Common myeloid progenitor, CD34-positive (primary cell): ENCODE results near the gene OR2D3.
"Not testable (repeated sequence)": the region's sequence is repeated elsewhere in the genome, so short reads cannot be mapped to it uniquely, and the experiment has no call there.

Experiments used
- CTCF ChIA-PET: fragments of 350-600 bp; sonication (Branson Sonifier 250); formaldehyde crosslinking; loops from one replicate; lab custom pipeline; 2021; ENCODE audit warnings: antibody characterized with exemption; lab: Charles Lee
- POLR2A ChIA-PET: fragments of 350-600 bp; sonication (Branson Sonifier 250); formaldehyde crosslinking; loops from one replicate; lab custom pipeline; 2021; ENCODE audit warnings: antibody characterized with exemption; lab: Charles Lee
- DNase-seq, 3 donors: peaks; one replicate each; pipeline versions ENCODE4 v3.0.0 to v3.0.0-alpha.2; 2013
- H3K27ac ChIP-seq, 2 experiments: 1 replicate in 1 of 2; 2 replicates in 1 of 2; pipeline ENCODE4 v1.7.0; 2013; ENCODE audit warnings: inconsistent platforms in 2 of 2, low read length in 2 of 2, mild to moderate bottlenecking in 2 of 2, low read depth in 1 of 2, moderate library complexity in 1 of 2; ENCODE audit not compliant: severe bottlenecking in 2 of 2, insufficient read depth in 1 of 2, poor library complexity in 1 of 2
- H3K27me3 ChIP-seq, 5 experiments: replicated peaks in 2 of 5; 1 replicate in 3 of 5; 2 replicates in 2 of 5; pipeline versions ENCODE4 v1.6.1 to v1.7.0; 2013; ENCODE audit warnings: low read length in 4 of 5, mild to moderate bottlenecking in 2 of 5, moderate library complexity in 2 of 5, inconsistent platforms in 1 of 5; ENCODE audit not compliant: insufficient read depth in 5 of 5, control insufficient read depth in 4 of 5
- H3K36me3 ChIP-seq, 4 experiments: 1 replicate in 2 of 4; 2 replicates in 2 of 4; pipeline versions ENCODE4 v1.6.1 to v1.7.0; 2013; ENCODE audit warnings: low read length in 3 of 4, control low read depth in 1 of 4, mild to moderate bottlenecking in 1 of 4; ENCODE audit not compliant: control insufficient read depth in 4 of 4, insufficient read depth in 4 of 4
- H3K4me1 ChIP-seq, 4 experiments: 1 replicate in 3 of 4; 2 replicates in 1 of 4; pipeline versions ENCODE4 v1.6.1 to v1.7.1; 2013; ENCODE audit warnings: low read length in 3 of 4, mild to moderate bottlenecking in 3 of 4, control low read depth in 1 of 4, inconsistent platforms in 1 of 4, moderate library complexity in 1 of 4; ENCODE audit not compliant: control insufficient read depth in 4 of 4, insufficient read depth in 4 of 4; ENCODE audit errors: control extremely low read depth in 1 of 4
- H3K4me3 ChIP-seq, 7 experiments: 1 replicate in 4 of 7; 2 replicates in 3 of 7; pipeline versions ENCODE4 v1.5.1 to v1.7.0; 2013; ENCODE audit warnings: mild to moderate bottlenecking in 7 of 7, low read length in 6 of 7, moderate library complexity in 6 of 7, inconsistent platforms in 2 of 7, low read depth in 2 of 7, control low read depth in 1 of 7; ENCODE audit not compliant: insufficient read depth in 4 of 7, control insufficient read depth in 1 of 7; ENCODE audit errors: extremely low read depth in 1 of 7
- H3K9me3 ChIP-seq, 5 experiments: 1 replicate in 4 of 5; 2 replicates in 1 of 5; pipeline versions ENCODE4 v1.6.1 to v1.7.1; 2013; ENCODE audit warnings: low read length in 4 of 5, mild to moderate bottlenecking in 2 of 5, inconsistent platforms in 1 of 5, low read depth in 1 of 5, moderate library complexity in 1 of 5; ENCODE audit not compliant: control insufficient read depth in 4 of 5, insufficient read depth in 2 of 5; ENCODE audit errors: control extremely low read depth in 1 of 5
- whole genome bisulfite sequencing: methylation state at CpG from one replicate; pipeline ENCODE4 v1.1.5; 2013; ENCODE audit not compliant: insufficient coverage; 5-methylcytosine and 5-hydroxymethylcytosine counted together

OR2D3 gene

DNA sequence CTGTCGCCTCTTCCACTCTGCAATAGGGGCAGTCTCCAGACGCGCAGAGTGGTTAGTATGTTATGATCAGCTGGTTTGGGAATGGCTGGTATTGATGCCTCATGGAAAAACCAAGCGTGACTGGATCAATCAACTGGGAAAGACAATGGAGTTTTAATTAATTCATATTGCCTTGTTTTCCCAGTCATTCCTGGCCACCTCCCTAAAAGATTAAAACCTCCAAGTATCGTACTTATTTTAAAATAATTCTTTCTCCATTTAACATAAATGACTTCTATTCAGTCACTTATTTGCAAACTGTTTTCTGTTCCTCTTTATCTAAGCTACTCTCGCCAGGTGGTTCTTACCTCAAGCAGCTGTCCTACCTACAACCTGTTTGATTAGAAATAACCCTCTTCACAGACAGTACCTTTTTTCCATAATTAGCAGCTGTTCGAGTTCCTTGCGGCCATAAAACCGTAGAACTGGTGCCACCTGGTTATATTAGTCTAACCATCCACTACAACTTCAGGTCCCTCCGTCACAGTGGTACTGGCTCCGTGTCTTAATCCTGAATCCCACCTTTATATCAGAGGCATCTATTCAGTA lies 6.3 kb downstream of the OR2D3 start:
- DNase-seq = peak in 2 of 3 donors; percentile 30 to 62
- ChIA-PET POLR2A (interaction anchor here (0.6 kb wide), 1 partner anchor 1244 kb away, joined by 3 read pairs; no protein-coding TSS in a partner anchor), CTCF (interaction anchor here (0.8 kb wide), 1 partner anchor 268 kb away, joined by 3 read pairs; no protein-coding TSS in a partner anchor)
- peaks cover 0 to 20% (median 9%) of the 10 kb centered on the region in 4 experiments for H3K4me1 ChIP-seq
- peak overlapping the region; percentile 48 to 98 (median 82) for H3K4me3 ChIP-seq
- no peaks in the 10 kb centered on the region for H3K36me3 ChIP-seq
- 20% methylated on average over 6 of the region's 11 CpGs for WGBS
- H3K27me3 ChIP-seq = peaks cover 0 to 10% (median 0%) of the 10 kb centered on the region in 5 experiments
- peak overlapping the region in 1 of 2 experiments; percentile 56 for H3K27ac ChIP-seq
- no peaks in the 10 kb centered on the region for H3K9me3 ChIP-seq

DNA sequence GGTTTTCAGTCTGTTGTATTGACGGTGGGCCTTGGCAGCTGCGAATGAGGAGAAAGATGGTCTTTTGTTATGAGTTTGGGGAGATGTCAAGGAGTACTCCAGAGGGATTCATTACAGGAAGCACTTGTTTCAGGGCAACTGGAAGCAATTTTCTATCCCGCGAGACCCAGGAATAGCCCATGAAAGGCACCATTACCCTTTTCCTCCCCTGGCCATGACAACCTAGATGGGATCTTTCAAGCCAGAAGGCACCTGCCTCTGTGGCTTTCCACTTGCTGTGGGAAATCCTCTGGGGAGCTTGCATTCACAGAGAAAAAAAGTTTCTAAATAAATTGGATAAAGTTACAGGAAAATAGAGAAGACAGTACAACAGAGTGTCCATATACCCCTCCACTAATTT lies 8.1 kb downstream of the OR2D3 start:
- WGBS = 100% methylated on average over 2 of the region's 4 CpGs

DNA sequence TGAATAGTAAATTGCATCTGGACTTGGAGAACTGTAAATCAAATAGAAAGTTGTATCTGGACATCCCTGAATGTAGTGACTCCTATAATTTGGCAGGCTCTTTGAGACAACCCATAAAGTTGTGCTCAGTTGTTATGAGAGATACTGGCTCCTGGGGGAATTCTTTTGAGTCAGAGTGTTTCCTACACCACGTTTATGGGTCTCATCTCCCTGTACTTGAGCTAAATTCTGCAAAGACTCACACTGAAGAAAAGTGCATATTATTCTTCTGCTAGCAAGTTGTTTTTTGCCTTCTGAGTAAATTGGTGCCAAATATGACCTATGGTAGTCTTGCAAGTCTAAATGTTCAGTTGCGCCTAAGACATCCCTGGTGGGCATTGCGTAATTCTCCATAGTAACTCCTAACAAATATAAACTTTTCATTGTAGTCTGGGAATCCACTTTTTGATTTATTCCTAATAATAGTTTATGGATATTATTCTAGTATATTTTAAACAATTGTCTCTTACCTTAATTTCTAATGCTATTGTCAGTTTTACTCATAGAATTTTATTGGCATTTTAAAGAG lies 10.4 kb downstream of the OR2D3 start:
- peaks cover 0 to 3% (median 0%) of the 10 kb centered on the region in 4 experiments for H3K36me3 ChIP-seq
- CTCF ChIA-PET = no interaction called here
- H3K4me1 ChIP-seq = peaks cover 0 to 15% (median 9%) of the 10 kb centered on the region in 4 experiments
- no peak overlapping the region for H3K27ac ChIP-seq
- POLR2A ChIA-PET = no interaction called here
- H3K9me3 ChIP-seq = no peaks in the 10 kb centered on the region
- WGBS = 67% methylated on average over 1 of the region's 3 CpGs
- no peak for DNase-seq
- peaks cover 0 to 3% (median 0%) of the 10 kb centered on the region in 5 experiments for H3K27me3 ChIP-seq
- H3K4me3 ChIP-seq = no peak overlapping the region

More for the DNA sequence above, 8.1 kb downstream of the OR2D3 start:
- CTCF ChIA-PET = no interaction called here
- no peak overlapping the region for H3K4me3 ChIP-seq
- H3K4me1 ChIP-seq = peaks cover 0 to 20% (median 9%) of the 10 kb centered on the region in 4 experiments
- peaks cover 0 to 10% (median 0%) of the 10 kb centered on the region in 5 experiments for H3K27me3 ChIP-seq
- no peaks in the 10 kb centered on the region for H3K9me3 ChIP-seq
- DNase-seq = no peak
- POLR2A ChIA-PET = no interaction called here
- no peaks in the 10 kb centered on the region for H3K36me3 ChIP-seq
- H3K27ac ChIP-seq = no peak overlapping the region

DNA sequence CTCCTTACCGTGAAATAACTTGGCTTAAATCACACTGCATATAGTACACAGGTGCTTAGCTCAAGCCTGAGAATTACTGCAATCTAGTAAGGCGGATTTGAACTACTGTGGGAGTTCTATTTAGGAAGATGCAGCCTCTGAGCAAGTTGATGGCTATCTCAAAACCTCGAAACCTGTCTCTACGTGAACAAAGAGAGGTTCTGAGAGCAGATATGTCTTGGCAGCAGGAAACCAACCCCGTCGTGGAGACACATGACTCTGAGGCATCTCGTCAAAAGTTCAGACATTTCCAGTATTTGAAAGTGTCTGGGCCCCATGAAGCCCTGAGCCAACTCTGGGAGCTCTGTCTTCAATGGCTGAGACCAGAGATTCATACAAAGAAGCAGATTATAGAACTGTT lies 11.3 kb downstream of the OR2D3 start:
- Histone ChIP-seq H3K27ac (no peak overlapping the region), H3K9me3 (no peaks in the 10 kb centered on the region), H3K4me1 (peaks cover 0 to 7% (median 1%) of the 10 kb centered on the region in 4 experiments), H3K4me3 (no peak overlapping the region), H3K36me3 (peaks cover 0 to 3% (median 0%) of the 10 kb centered on the region in 4 experiments), H3K27me3 (peaks cover 0 to 3% (median 0%) of the 10 kb centered on the region in 5 experiments)
- ChIA-PET CTCF (no interaction called here), POLR2A (no interaction called here)
- 85% methylated on average over 6 of the region's 7 CpGs for WGBS
- no peak for DNase-seq

DNA sequence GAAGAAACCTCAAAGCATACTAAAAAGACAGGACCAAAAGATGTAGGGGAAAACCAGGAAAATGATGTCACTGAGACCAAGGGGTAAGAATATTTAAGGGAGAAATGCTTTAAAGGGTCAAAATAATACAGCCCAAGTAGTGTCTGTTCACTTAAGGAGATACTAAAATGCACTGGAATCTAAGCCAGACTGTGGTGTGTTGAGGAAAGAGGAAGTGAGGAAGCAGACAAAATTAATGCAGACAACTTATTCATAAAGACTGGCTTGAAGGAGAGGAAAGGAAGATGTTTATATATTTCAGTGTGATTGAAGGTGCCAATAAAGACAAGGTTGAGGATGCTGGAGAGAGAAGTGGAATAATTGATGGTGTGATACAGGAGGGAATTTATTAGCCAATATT lies 21.2 kb downstream of the OR2D3 start:
- no peaks in the 10 kb centered on the region for H3K9me3 ChIP-seq
- POLR2A ChIA-PET = no interaction called here
- CTCF ChIA-PET = no interaction called here
- H3K27ac ChIP-seq = no peak overlapping the region
- DNase-seq = peak in 2 of 3 donors; percentile 9 to 14
- no peaks in the 10 kb centered on the region for H3K4me1 ChIP-seq
- H3K36me3 ChIP-seq = peaks cover 0 to 3% (median 1%) of the 10 kb centered on the region in 4 experiments
- no peaks in the 10 kb centered on the region for H3K27me3 ChIP-seq
- no peak overlapping the region for H3K4me3 ChIP-seq

DNA sequence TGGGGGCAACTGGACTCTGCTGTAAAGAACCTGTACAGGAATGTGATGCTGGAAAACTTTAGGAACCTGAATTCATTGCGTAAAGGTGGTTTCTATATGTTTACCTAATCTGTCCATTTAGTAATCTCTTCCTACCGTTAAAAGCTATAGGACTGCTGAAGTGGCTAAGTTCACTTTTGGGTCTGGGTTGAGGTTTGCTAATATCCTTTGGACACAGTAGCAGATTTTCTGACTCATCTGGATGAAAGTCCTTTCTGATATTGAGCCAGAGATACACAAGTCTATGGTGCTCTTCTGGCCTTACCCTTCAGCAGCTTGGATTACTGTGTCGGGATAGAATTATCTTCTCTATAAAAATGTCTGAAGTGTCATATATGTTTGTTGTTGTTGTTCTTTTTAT lies 22.3 kb downstream of the OR2D3 start:
- H3K36me3 ChIP-seq = peaks cover 0 to 3% (median 1%) of the 10 kb centered on the region in 4 experiments
- no peak overlapping the region for H3K27ac ChIP-seq
- WGBS = 100% methylated on average over 1 of the region's 3 CpGs
- DNase-seq = no peak
- no peaks in the 10 kb centered on the region for H3K27me3 ChIP-seq
- H3K9me3 ChIP-seq = no peaks in the 10 kb centered on the region
- no peak overlapping the region for H3K4me3 ChIP-seq
- no peaks in the 10 kb centered on the region for H3K4me1 ChIP-seq
- ChIA-PET CTCF (no interaction called here), POLR2A (no interaction called here)

DNA sequence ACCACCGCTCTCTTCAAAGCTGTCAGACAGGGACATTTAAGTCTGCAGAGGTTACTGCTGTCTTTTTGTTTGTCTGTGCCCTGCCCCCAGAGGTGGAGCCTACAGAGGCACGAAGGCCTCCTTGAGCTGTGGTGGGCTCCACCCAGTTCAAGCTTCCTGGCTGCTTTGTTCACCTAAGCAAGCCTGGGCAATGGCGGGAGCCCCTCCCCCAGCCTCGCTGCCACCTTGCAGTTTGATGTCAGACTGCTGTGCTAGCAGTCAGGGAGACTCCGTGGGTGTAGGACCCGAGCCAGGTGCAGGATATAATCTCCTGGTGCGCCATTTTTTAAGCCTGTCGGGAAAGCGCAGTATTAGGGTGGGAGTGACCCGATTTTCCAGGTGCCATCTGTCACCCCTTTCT lies 33.4 kb downstream of the OR2D3 start:
- WGBS = 91% methylated on average over 8 of the region's 10 CpGs
- CTCF ChIA-PET, H3K4me1 ChIP-seq, H3K36me3 ChIP-seq, H3K4me3 ChIP-seq, H3K27me3 ChIP-seq, DNase-seq, H3K9me3 ChIP-seq, H3K27ac ChIP-seq, POLR2A ChIA-PET: not testable (repeated sequence)
